Chondrocyte (in vitro differentiated cells): ENCODE measurements around the gene C1QTNF6. TPM values are rescaled to one million over a fixed set of nuclear protein-coding genes. Genes with fewer than 3 reads are reported as not detected.

ENCODE experiments used
- DNase-seq: peaks from one replicate; pipeline ENCODE4 v3.0.0; 2021; ENCODE audit warnings: mixed read lengths, low spot score
- H3K27ac Mint-ChIP-seq: one replicate; pipeline ENCODE4 v1.8.0; 2021; ENCODE audit warnings: mild to moderate bottlenecking, moderate library complexity, mixed read lengths; ENCODE audit not compliant: unreplicated experiment
- H3K27me3 Mint-ChIP-seq: 2 replicates; pipeline ENCODE4 v1.8.0; 2021; ENCODE audit warnings: low read depth, mixed read lengths
- H3K36me3 Mint-ChIP-seq: 2 replicates; pipeline ENCODE4 v1.8.0; 2021; ENCODE audit warnings: low read depth, mixed read lengths
- H3K4me1 Mint-ChIP-seq: 2 replicates; pipeline ENCODE4 v1.8.0; 2021; ENCODE audit warnings: low read depth, mild to moderate bottlenecking, mixed read lengths
- H3K4me3 Mint-ChIP-seq: one replicate; pipeline ENCODE4 v1.8.0; 2021; ENCODE audit warnings: mild to moderate bottlenecking, moderate library complexity, mixed read lengths; ENCODE audit not compliant: unreplicated experiment
- H3K9me3 Mint-ChIP-seq: 2 replicates; pipeline ENCODE4 v1.8.0; 2021; ENCODE audit warnings: low read depth, mixed read lengths
- total RNA-seq: library from RNA; stranded (reverse); gene quantifications from 3 replicates; pipeline ENCODE4 v1.2.1, GENCODE V29; 2021
- TF ChIP-seq, protein P1 (sequence below): fragments of 200-600 bp; sonication (generic); IDR thresholded peaks from 2 replicates; pipeline ENCODE4 v1.5.0; 2021; ENCODE audit warnings: antibody characterized with exemption, mild to moderate bottlenecking, moderate library complexity

The C1QTNF6 gene
- total RNA-seq, 1 donor from 2014 or later, result 11.3 TPM

DNA sequence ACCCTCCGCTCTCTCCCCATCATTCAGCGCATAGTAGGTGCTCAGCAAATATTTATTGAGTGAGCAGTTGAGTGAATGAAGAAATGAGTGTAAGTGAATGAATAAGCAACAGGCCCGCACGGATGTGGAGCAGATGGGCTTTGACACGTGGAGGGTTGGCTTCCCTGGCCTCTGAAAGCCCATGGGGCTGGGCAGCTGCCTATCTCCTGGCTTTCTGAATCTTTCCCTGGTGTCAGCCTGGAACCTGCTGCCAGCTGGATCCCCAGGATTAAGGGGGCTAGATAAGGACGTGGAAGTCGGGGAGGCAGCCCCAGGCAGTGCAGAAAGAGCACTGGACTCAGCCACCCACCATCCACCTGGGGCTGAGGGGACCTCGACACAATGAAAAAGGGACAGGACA is 50.9 kb downstream of the C1QTNF6 start:
- Mint-ChIP-seq H3K9me3 (no peaks in the 10 kb centered on the region), H3K4me1 (no peaks in the 10 kb centered on the region), H3K27me3 (peaks cover 15% of the 10 kb centered on the region), H3K4me3 (no peak overlapping the region), H3K27ac (no peak overlapping the region), H3K36me3 (no peaks in the 10 kb centered on the region)
- no peak for DNase-seq
- TF ChIP-seq, protein P1, sequence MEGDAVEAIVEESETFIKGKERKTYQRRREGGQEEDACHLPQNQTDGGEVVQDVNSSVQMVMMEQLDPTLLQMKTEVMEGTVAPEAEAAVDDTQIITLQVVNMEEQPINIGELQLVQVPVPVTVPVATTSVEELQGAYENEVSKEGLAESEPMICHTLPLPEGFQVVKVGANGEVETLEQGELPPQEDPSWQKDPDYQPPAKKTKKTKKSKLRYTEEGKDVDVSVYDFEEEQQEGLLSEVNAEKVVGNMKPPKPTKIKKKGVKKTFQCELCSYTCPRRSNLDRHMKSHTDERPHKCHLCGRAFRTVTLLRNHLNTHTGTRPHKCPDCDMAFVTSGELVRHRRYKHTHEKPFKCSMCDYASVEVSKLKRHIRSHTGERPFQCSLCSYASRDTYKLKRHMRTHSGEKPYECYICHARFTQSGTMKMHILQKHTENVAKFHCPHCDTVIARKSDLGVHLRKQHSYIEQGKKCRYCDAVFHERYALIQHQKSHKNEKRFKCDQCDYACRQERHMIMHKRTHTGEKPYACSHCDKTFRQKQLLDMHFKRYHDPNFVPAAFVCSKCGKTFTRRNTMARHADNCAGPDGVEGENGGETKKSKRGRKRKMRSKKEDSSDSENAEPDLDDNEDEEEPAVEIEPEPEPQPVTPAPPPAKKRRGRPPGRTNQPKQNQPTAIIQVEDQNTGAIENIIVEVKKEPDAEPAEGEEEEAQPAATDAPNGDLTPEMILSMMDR, result no peak

DNA sequence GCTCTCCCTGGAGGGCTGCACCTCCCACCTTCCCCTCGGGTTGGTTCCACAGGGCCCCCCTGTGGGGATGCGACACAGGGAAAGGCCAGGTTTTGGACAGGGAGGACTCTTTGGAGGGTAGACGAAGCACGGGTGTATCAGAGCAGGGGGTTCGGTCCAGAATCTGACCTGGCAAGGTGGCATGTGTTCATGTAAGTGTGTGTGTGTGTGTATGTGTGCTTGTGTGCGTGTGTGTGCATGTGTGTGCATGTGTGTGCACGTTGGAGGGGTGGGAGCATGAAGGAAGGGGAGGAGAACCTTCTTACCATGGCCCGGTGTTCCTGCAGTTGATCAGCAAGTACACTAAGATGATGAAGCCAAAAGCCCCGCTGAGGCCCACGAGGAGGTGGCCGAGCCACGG is 53.0 kb downstream of the C1QTNF6 start:
- no peak overlapping the region for H3K4me3 Mint-ChIP-seq
- no peaks in the 10 kb centered on the region for H3K9me3 Mint-ChIP-seq

DNA sequence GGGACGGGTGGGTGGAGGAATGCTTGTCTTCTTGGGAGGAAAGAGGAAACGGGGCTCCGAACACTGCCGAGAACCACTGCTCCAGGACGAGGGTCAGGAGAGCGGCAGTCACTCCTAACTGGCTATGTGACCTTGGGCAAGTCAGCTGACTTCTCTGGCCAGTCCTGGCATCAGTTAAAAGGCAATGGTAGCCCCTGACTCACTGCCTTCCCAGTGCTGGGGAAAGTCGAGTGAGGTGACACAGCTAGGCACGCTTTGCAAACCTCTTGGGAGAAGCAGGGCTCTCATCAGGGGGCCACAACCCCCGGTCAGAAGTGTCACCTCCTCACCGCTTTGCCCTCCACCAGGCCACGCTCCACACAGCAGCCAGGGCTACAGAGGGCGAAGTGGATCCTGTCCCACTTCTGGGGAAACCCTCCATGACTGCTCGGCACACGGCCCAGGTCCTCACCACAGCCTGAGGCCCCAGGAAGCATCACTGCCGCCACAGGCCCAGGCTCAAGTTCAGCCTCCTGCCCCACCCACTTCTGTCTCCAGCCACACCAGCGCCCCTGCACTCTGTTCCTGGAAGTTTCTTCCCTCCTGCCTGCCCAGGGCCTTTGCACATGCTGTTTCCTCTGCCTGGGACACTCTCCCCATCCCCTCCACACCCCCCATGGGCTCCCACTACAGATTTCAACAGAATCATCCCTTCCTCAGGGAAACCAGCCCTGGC is 54.6 kb downstream of the C1QTNF6 start:
- Mint-ChIP-seq H3K4me1 (no peaks in the 10 kb centered on the region), H3K9me3 (no peaks in the 10 kb centered on the region), H3K4me3 (no peak overlapping the region), H3K36me3 (no peaks in the 10 kb centered on the region), H3K27ac (no peak overlapping the region), H3K27me3 (peaks cover 18% of the 10 kb centered on the region)
- DNase-seq, result no peak
- TF ChIP-seq, protein P1, result no peak

More for the DNA sequence above, 53.0 kb downstream of the C1QTNF6 start:
- Mint-ChIP-seq H3K27ac (no peak overlapping the region), H3K36me3 (no peaks in the 10 kb centered on the region), H3K27me3 (peaks cover 18% of the 10 kb centered on the region), H3K4me1 (no peaks in the 10 kb centered on the region)
- TF ChIP-seq, protein P1, result no peak
- no peak for DNase-seq

- H3K4me1 Mint-ChIP-seq, result no peaks in the 10 kb centered on the region
- TF ChIP-seq, protein P1, result no peak
- H3K27ac Mint-ChIP-seq, result no peak overlapping the region
- peaks cover 19% of the 10 kb centered on the region for H3K27me3 Mint-ChIP-seq
- no peak overlapping the region for H3K4me3 Mint-ChIP-seq
- no peak for DNase-seq
- H3K9me3 Mint-ChIP-seq, result no peaks in the 10 kb centered on the region
- no peaks in the 10 kb centered on the region for H3K36me3 Mint-ChIP-seq
These were observed 55.3 kb downstream of the C1QTNF6 start for GRCh38 chr22:37132773-37133172.

Other genes with a start within 250 kb of the C1QTNF6 start
- 17.8 to 25.3 TPM (median 24.9 TPM) in 3 replicates for gene TST, start 168.8 kb downstream of the C1QTNF6 start, total RNA-seq
- gene MPST, start 168.5 kb downstream of the C1QTNF6 start, total RNA-seq, result 51.0 to 71.4 TPM (median 68.9 TPM) in 3 replicates
- 26.7 to 33.0 TPM (median 28.9 TPM) in 3 replicates for gene KCTD17, start 136.5 kb downstream of the C1QTNF6 start, total RNA-seq
- gene TMPRSS6, start 78.5 kb downstream of the C1QTNF6 start, total RNA-seq, result not detected in 3 replicates
- 0.37 TPM in 1 of 3 replicates, not detected in the others for gene IL2RB, start 38.3 kb downstream of the C1QTNF6 start, total RNA-seq
- gene SSTR3, start 24.2 kb upstream of the C1QTNF6 start, total RNA-seq, result not detected in 3 replicates
- 0.20 TPM in 1 of 3 replicates, not detected in the others for gene RAC2, start 56.0 kb upstream of the C1QTNF6 start, total RNA-seq
- gene CYTH4, start 94.3 kb upstream of the C1QTNF6 start, total RNA-seq, result not detected in 3 replicates
- gene ELFN2, start 239.2 kb upstream of the C1QTNF6 start, total RNA-seq, result 0.65 to 1.2 TPM (median 1.1 TPM) in 3 replicates